ENCODE measurements around the gene SMC1A. TPM values are rescaled to one million over a fixed set of nuclear protein-coding genes. Genes with fewer than 3 reads are reported as not detected.

Gene SMC1A
- total RNA-seq, 1 experiment from 2014 or later, result 88.3 TPM

DNA sequence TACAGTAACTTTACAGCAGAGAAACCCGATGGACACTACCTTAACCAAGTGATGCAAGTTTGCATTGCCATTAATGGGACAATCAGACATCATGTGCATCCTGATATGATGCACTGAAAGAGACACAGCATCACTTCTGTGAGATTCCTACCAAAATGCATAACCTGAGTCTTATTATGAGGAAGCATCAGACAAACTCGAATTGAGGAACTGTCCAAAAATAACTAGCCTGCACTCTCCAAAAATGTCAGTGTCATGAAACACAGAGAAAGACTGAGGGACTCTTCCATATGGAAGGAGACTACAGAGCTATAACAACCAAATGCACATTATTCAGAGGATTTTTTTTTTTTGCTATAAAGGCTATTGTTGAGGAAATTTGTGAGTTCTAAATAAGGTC lies 74.5 kb downstream of the SMC1A start:
- H3K4me3 ChIP-seq (replicated peaks in 1 of 2; ENCODE audit: low read depth in 1 of 2, low read length in 2 of 2), result no peak overlapping the region
- ChIA-PET POLR2A (no interaction called here), CTCF (no interaction called here), RAD21 (ENCODE audit: low non-redundant PET in 1 of 2, low total read pairs in 2 of 2, uncharacterized antibody in 2 of 2, unreplicated experiment in 2 of 2) (no interaction called here)
- TF ChIP-seq, protein P1, sequence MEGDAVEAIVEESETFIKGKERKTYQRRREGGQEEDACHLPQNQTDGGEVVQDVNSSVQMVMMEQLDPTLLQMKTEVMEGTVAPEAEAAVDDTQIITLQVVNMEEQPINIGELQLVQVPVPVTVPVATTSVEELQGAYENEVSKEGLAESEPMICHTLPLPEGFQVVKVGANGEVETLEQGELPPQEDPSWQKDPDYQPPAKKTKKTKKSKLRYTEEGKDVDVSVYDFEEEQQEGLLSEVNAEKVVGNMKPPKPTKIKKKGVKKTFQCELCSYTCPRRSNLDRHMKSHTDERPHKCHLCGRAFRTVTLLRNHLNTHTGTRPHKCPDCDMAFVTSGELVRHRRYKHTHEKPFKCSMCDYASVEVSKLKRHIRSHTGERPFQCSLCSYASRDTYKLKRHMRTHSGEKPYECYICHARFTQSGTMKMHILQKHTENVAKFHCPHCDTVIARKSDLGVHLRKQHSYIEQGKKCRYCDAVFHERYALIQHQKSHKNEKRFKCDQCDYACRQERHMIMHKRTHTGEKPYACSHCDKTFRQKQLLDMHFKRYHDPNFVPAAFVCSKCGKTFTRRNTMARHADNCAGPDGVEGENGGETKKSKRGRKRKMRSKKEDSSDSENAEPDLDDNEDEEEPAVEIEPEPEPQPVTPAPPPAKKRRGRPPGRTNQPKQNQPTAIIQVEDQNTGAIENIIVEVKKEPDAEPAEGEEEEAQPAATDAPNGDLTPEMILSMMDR (IDR thresholded peaks at IDR 0.05 in 2 of 3, conservative IDR thresholded peaks at IDR 0.05 in 1 of 3; ENCODE audit: borderline replicate concordance in 1 of 3, insufficient read depth in 1 of 3, low read depth in 2 of 3, low read length in 2 of 3), result no peak
- H3K9me3 ChIP-seq (ENCODE audit: control insufficient read depth in 1 of 2, insufficient read depth in 1 of 2, low read depth in 1 of 2, low read length in 2 of 2), result no peaks in the 10 kb centered on the region
- no peaks in the 10 kb centered on the region for H4K20me1 ChIP-seq (ENCODE audit: insufficient read depth)
- H3K4me2 ChIP-seq (ENCODE audit: low read length), result no peak overlapping the region
- DNase-seq (ENCODE audit: low read depth, low spot score) (no peak), ATAC-seq (no peak)
- no peaks in the 10 kb centered on the region for H3K79me2 ChIP-seq (ENCODE audit: insufficient read depth, low read length)
- no peaks in the 10 kb centered on the region for H3K36me3 ChIP-seq (ENCODE audit: control insufficient read depth in 1 of 2, insufficient read depth in 2 of 2, low read length in 2 of 2)
- H3K9ac ChIP-seq (ENCODE audit: low read length), result no peak overlapping the region
- no peaks in the 10 kb centered on the region for H3K9me2 ChIP-seq (ENCODE audit: insufficient read depth)
- intact Hi-C loops (cut with micrococcal nuclease), result no loop called here
- no peak overlapping the region for H3K27ac ChIP-seq (ENCODE audit: low read depth, low read length)
- no peaks in the 10 kb centered on the region for H3K27me3 ChIP-seq (ENCODE audit: insufficient read depth, low read length)
- no peaks in the 10 kb centered on the region for H3K4me1 ChIP-seq (ENCODE audit: control insufficient read depth in 1 of 2, insufficient read depth in 2 of 2, low read length in 2 of 2)
- no peak overlapping the region for H2AFZ ChIP-seq (ENCODE audit: low read depth, low read length, poor library complexity, severe bottlenecking)
- no TSS peak for BruUV-seq (replicated peaks)

GRCh38 chrX:53340852-53341645 lies 81.4 kb downstream of the SMC1A start:
- POLR2A ChIA-PET, result no interaction called here
- no peak for ATAC-seq
- intact Hi-C loops (cut with micrococcal nuclease), result no loop called here
- TF ChIP-seq, protein P1 (IDR thresholded peaks at IDR 0.05 in 2 of 3, conservative IDR thresholded peaks at IDR 0.05 in 1 of 3; ENCODE audit: borderline replicate concordance in 1 of 3, insufficient read depth in 1 of 3, low read depth in 2 of 3, low read length in 2 of 3), result no peak
- TF ChIP-seq EZH2phosphoT487 (IDR thresholded peaks at IDR 0.05; ENCODE audit: borderline replicate concordance) (no peak), JUND (IDR thresholded peaks at IDR 0.05) (no peak), ZBTB33 (IDR thresholded peaks at IDR 0.05; ENCODE audit: extremely low read depth, insufficient replicate concordance, low read length) (no peak), ZFX (IDR thresholded peaks at IDR 0.05) (no peak), ZNF274 (IDR thresholded peaks at IDR 0.05; ENCODE audit: low read depth, low read length) (no peak), POLR2A (IDR thresholded peaks at IDR 0.05; ENCODE audit: borderline replicate concordance, extremely low read depth, insufficient read depth, insufficient read length) (no peak), YY1 (IDR thresholded peaks at IDR 0.05; ENCODE audit: extremely low read depth, insufficient replicate concordance, low read depth, low read length) (no peak), EGR1 (IDR thresholded peaks at IDR 0.05; ENCODE audit: low read depth) (no peak), FOSL1 (IDR thresholded peaks at IDR 0.05; ENCODE audit: low read depth) (no peak), ATF3 (IDR thresholded peaks at IDR 0.05) (no peak)
- TF ChIP-seq, protein P2, sequence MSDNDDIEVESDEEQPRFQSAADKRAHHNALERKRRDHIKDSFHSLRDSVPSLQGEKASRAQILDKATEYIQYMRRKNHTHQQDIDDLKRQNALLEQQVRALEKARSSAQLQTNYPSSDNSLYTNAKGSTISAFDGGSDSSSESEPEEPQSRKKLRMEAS (IDR thresholded peaks at IDR 0.05), result no peak

More at GRCh38 chrX:53340852-53341645, 81.4 kb downstream of the SMC1A start:
- H3K9ac ChIP-seq (ENCODE audit: low read length), result no peak overlapping the region
- no peaks in the 10 kb centered on the region for H4K20me1 ChIP-seq (ENCODE audit: insufficient read depth)
- H3K9me3 ChIP-seq (ENCODE audit: control insufficient read depth in 1 of 2, insufficient read depth in 1 of 2, low read depth in 1 of 2, low read length in 2 of 2), result no peaks in the 10 kb centered on the region
- no peak overlapping the region for H2AFZ ChIP-seq (ENCODE audit: low read depth, low read length, poor library complexity, severe bottlenecking)
- no peaks in the 10 kb centered on the region for H3K4me1 ChIP-seq (ENCODE audit: control insufficient read depth in 1 of 2, insufficient read depth in 2 of 2, low read length in 2 of 2)
- H3K9me2 ChIP-seq (ENCODE audit: insufficient read depth), result no peaks in the 10 kb centered on the region
- H3K27me3 ChIP-seq (ENCODE audit: insufficient read depth, low read length), result no peaks in the 10 kb centered on the region
- ChIA-PET RAD21 (ENCODE audit: low non-redundant PET in 1 of 2, low total read pairs in 2 of 2, uncharacterized antibody in 2 of 2, unreplicated experiment in 2 of 2) (no interaction called here), CTCF (no interaction called here)
- H3K27ac ChIP-seq (ENCODE audit: low read depth, low read length), result no peak overlapping the region
- no peaks in the 10 kb centered on the region for H3K79me2 ChIP-seq (ENCODE audit: insufficient read depth, low read length)
- H3K4me2 ChIP-seq (ENCODE audit: low read length), result no peak overlapping the region
- DNase-seq (ENCODE audit: low read depth, low spot score), result no peak
- no TSS peak for BruUV-seq (replicated peaks)
- H3K4me3 ChIP-seq (replicated peaks in 1 of 2; ENCODE audit: low read depth in 1 of 2, low read length in 2 of 2), result no peak overlapping the region
- no peaks in the 10 kb centered on the region for H3K36me3 ChIP-seq (ENCODE audit: control insufficient read depth in 1 of 2, insufficient read depth in 2 of 2, low read length in 2 of 2)
